Natural killer cell (primary cell): Measurements from ENCODE around the gene TENM3. TPM values are rescaled to one million over a fixed set of nuclear protein-coding genes. Genes with fewer than 3 reads are reported as not detected.

ENCODE experiments used
- ATAC-seq, 3 donors: fragments of 150-1000 bp in 2 of 3; fragments of 200-7000 bp in 1 of 3; cut with Tn5 transposase; 1 replicate in 1 of 3; 2 replicates in 2 of 3; pipeline ENCODE4 v1.10.0; 2021; ENCODE audit warnings: mild to moderate bottlenecking in 2 of 3, moderate library complexity in 2 of 3
- DNase-seq, 2 donors: peaks; one replicate each; pipeline versions ENCODE4 v3.0.0 to v3.0.0-alpha.2; 2013 to 2021; ENCODE audit warnings: mixed read lengths in 1 of 2
- H3K27ac ChIP-seq: one replicate; pipeline ENCODE4 v1.5.1; 2013; ENCODE audit warnings: mild to moderate bottlenecking, low read length
- H3K27me3 ChIP-seq: one replicate; pipeline ENCODE4 v1.6.1; 2013; ENCODE audit warnings: low read length; ENCODE audit not compliant: control insufficient read depth, insufficient read depth
- H3K36me3 ChIP-seq: one replicate; pipeline ENCODE4 v1.6.1; 2013; ENCODE audit warnings: low read length; ENCODE audit not compliant: control insufficient read depth, insufficient read depth
- H3K4me1 ChIP-seq: one replicate; pipeline ENCODE4 v1.6.1; 2013; ENCODE audit warnings: low read length; ENCODE audit not compliant: control insufficient read depth, insufficient read depth
- H3K4me3 ChIP-seq: one replicate; pipeline ENCODE4 v1.5.1; 2013; ENCODE audit warnings: low read length
- H3K9me3 ChIP-seq: one replicate; pipeline ENCODE4 v1.6.1; 2013; ENCODE audit warnings: low read length; ENCODE audit not compliant: control insufficient read depth, insufficient read depth
- H3K27ac Mint-ChIP-seq, 2 donors: one replicate each; pipeline ENCODE4 v1.8.0; 2022; ENCODE audit warnings: mild to moderate bottlenecking in 2 of 2, mixed read lengths in 2 of 2, moderate library complexity in 1 of 2
- H3K27me3 Mint-ChIP-seq, 2 donors: one replicate each; pipeline ENCODE4 v1.8.0; 2022; ENCODE audit warnings: low read depth in 2 of 2, mixed read lengths in 2 of 2
- H3K36me3 Mint-ChIP-seq: one replicate; pipeline ENCODE4 v1.8.0; 2022; ENCODE audit warnings: mixed read lengths
- H3K4me1 Mint-ChIP-seq, 2 donors: one replicate each; pipeline ENCODE4 v1.8.0; 2022; ENCODE audit warnings: mixed read lengths in 2 of 2
- H3K4me3 Mint-ChIP-seq: one replicate; pipeline ENCODE4 v1.8.0; 2022; ENCODE audit warnings: mild to moderate bottlenecking, moderate library complexity, mixed read lengths
- H3K9me3 Mint-ChIP-seq, 2 donors: one replicate each; pipeline ENCODE4 v1.8.0; 2022; ENCODE audit warnings: mixed read lengths in 2 of 2
- WGBS: methylation state at CpG from one replicate; pipeline ENCODE4 v1.1.7; 2013; ENCODE audit warnings: missing lambda C conversion rate; ENCODE audit not compliant: insufficient coverage; 5-methylcytosine and 5-hydroxymethylcytosine counted together
- intact Hi-C: fragments of 100-400 bp; cut with micrococcal nuclease; formaldehyde crosslinking; loops from one replicate; pipeline ENCODE4 v1.14.2; 2022
- total RNA-seq, 4 donors: library from RNA; stranded (reverse); fragments of 120-200 nt in 1 of 4; gene quantifications; one replicate each; pipeline versions ENCODE4 v1.2.3 to v1.2.4, GENCODE V29; 2013 to 2022
- TF ChIP-seq, protein P1 (sequence below): fragments of 200-600 bp; IDR thresholded peaks from one replicate; pipeline ENCODE4 v1.8.0; 2022; ENCODE audit warnings: antibody characterized with exemption

The TENM3 gene
- total RNA-seq, 3 donors from 2014 or later (not counting 1 experiment from before 2014, with no cell fraction given) = not detected

DNA sequence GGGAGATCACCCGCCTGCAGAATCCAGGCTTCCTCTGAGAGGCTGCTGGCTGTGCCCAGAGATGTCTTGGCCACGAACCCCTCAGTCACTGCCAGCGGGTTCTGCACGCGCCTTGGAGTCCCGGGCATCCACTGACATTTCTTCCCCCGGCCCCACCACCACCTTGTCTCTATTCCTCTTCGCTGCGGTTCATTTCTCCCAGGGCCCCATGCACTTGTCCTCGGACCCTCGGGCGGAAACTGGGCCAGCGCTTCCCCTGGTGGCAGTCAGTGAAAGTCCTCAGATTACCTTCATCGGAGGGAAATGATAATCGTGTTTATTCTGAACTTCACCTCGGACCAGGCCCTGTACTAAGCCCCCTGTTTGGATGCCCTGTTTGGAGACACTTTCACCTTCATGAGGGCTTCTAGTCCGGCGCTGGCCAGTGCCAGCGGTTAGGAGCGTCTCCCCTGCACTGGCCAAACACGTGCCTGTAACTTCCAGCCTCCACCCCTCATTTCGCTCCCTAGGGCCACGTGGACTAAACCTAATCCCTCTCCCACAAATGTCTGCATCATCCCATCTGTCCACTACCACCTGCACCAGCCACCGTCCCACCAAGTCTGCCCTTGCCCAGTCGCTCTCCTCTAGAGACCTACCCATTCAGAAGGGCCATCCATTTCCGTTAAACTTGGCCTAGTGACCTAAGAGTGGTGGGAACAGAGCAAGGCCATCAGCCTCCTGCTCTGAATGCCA is 592.0 kb downstream of the TENM3 start:
- no peak overlapping the region for H3K27ac ChIP-seq
- 92% methylated on average over 26 of the region's 26 CpGs for WGBS
- no peaks in the 10 kb centered on the region for H3K9me3 ChIP-seq
- TF ChIP-seq, protein P1, sequence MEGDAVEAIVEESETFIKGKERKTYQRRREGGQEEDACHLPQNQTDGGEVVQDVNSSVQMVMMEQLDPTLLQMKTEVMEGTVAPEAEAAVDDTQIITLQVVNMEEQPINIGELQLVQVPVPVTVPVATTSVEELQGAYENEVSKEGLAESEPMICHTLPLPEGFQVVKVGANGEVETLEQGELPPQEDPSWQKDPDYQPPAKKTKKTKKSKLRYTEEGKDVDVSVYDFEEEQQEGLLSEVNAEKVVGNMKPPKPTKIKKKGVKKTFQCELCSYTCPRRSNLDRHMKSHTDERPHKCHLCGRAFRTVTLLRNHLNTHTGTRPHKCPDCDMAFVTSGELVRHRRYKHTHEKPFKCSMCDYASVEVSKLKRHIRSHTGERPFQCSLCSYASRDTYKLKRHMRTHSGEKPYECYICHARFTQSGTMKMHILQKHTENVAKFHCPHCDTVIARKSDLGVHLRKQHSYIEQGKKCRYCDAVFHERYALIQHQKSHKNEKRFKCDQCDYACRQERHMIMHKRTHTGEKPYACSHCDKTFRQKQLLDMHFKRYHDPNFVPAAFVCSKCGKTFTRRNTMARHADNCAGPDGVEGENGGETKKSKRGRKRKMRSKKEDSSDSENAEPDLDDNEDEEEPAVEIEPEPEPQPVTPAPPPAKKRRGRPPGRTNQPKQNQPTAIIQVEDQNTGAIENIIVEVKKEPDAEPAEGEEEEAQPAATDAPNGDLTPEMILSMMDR = no peak
- peaks cover 6% of the 10 kb centered on the region for H3K27me3 ChIP-seq
- no peaks in the 10 kb centered on the region for H3K36me3 ChIP-seq
- Mint-ChIP-seq H3K4me1 (peaks cover 14 to 24% of the 10 kb centered on the region in 2 donors), H3K27me3 (peaks cover 17 to 23% of the 10 kb centered on the region in 2 donors), H3K4me3 (no peak overlapping the region), H3K36me3 (no peaks in the 10 kb centered on the region), H3K27ac (no peak overlapping the region), H3K9me3 (no peaks in the 10 kb centered on the region)
- H3K4me1 ChIP-seq = no peaks in the 10 kb centered on the region
- intact Hi-C loops = no loop called here
- no peak overlapping the region for H3K4me3 ChIP-seq
- ATAC-seq (no peak), DNase-seq (no peak)

DNA sequence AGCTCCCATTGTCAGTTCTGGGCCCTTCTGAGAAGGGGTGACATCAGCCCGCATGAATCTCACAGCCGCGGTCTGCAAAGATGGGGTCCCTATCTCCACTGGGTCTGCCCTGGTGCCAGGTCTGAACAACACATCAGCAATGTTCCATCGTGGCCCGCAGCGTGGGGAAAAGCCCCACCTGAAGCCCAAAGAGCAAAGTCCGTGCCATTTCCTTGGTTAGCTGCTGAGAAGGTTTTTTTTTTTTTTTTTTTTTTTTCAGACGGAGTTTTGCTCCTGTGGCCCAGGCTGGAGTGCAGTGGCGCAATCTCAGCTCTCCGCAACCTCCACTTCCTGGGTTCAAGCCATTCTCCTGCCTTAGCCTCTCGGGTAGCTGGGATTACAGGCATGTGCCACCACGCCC is 594.6 kb downstream of the TENM3 start:
- Mint-ChIP-seq H3K27ac (no peak overlapping the region), H3K4me3 (no peak overlapping the region), H3K9me3 (no peaks in the 10 kb centered on the region), H3K27me3 (peaks cover 10 to 23% of the 10 kb centered on the region in 2 donors), H3K36me3 (no peaks in the 10 kb centered on the region), H3K4me1 (peaks cover 14 to 24% of the 10 kb centered on the region in 2 donors)
- no peaks in the 10 kb centered on the region for H3K4me1 ChIP-seq
- no peaks in the 10 kb centered on the region for H3K27me3 ChIP-seq
- ATAC-seq (no peak), DNase-seq (no peak)
- H3K9me3 ChIP-seq = no peaks in the 10 kb centered on the region
- intact Hi-C loops = no loop called here
- TF ChIP-seq, protein P1 = no peak
- H3K4me3 ChIP-seq = no peak overlapping the region
- 77% methylated on average over 12 of the region's 12 CpGs for WGBS
- no peaks in the 10 kb centered on the region for H3K36me3 ChIP-seq
- no peak overlapping the region for H3K27ac ChIP-seq

DNA sequence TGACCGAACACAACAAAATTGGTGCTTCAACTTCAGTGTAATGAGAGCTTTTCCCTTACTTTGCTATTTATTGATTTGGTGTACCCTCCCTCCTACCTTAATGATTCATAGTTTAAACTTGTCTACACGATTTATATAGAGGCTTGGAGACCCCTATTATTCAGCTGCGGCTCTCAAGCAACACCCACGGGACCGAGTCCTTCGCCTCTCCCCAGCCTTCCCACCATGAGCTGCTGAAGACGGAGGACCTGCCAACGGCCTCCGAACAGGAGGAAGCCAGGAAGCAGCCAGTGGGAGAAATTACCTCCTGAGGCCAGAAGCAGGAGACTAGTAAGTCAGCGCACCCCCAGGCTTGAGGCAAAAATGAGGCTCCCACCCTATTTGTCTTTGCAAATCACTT is 595.3 kb downstream of the TENM3 start:
- peaks cover 13 to 23% of the 10 kb centered on the region in 2 donors for H3K27me3 Mint-ChIP-seq
- H3K4me1 Mint-ChIP-seq = peaks cover 14 to 24% of the 10 kb centered on the region in 2 donors
- intact Hi-C loops = no loop called here
- Histone ChIP-seq H3K4me3 (no peak overlapping the region), H3K36me3 (no peaks in the 10 kb centered on the region), H3K9me3 (no peaks in the 10 kb centered on the region), H3K27ac (no peak overlapping the region), H3K27me3 (no peaks in the 10 kb centered on the region), H3K4me1 (no peaks in the 10 kb centered on the region)
- no peak overlapping the region for H3K4me3 Mint-ChIP-seq
- H3K9me3 Mint-ChIP-seq = no peaks in the 10 kb centered on the region
- TF ChIP-seq, protein P1 = no peak
- ATAC-seq (no peak), DNase-seq (no peak)
- H3K27ac Mint-ChIP-seq = no peak overlapping the region
- WGBS = 91% methylated on average over 10 of the region's 10 CpGs
- no peaks in the 10 kb centered on the region for H3K36me3 Mint-ChIP-seq

DNA sequence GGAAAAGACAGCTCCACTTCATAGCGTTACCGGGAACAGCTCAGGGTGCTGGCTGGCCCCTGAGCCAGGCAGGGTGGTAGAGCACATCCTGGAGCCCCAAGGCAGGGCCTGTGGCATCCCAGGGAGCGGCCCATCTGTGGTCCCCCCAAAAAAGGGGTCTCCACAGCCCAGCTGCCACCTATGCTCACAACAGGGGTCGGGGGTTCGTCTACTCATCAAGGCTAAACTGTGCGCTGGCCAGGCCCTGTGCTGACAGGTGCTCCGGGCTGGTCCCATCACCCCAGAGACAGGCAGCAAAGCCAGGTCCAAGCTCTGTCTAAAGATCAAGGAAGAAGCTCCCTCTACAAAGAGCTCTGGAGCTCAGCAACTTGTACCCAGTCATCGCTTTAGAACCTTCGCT is 596.1 kb downstream of the TENM3 start:
- H3K27me3 Mint-ChIP-seq = peaks cover 13 to 23% of the 10 kb centered on the region in 2 donors
- TF ChIP-seq, protein P1 = no peak
- WGBS = 91% methylated on average over 9 of the region's 9 CpGs
- intact Hi-C loops = no loop called here
- H3K27ac Mint-ChIP-seq = no peak overlapping the region
- H3K36me3 ChIP-seq = no peaks in the 10 kb centered on the region
- H3K27ac ChIP-seq = no peak overlapping the region
- H3K27me3 ChIP-seq = no peaks in the 10 kb centered on the region
- peaks cover 14 to 28% of the 10 kb centered on the region in 2 donors for H3K4me1 Mint-ChIP-seq
- H3K9me3 ChIP-seq = no peaks in the 10 kb centered on the region
- no peaks in the 10 kb centered on the region for H3K36me3 Mint-ChIP-seq
- no peaks in the 10 kb centered on the region for H3K9me3 Mint-ChIP-seq
- H3K4me1 ChIP-seq = no peaks in the 10 kb centered on the region
- H3K4me3 ChIP-seq = no peak overlapping the region
- no peak overlapping the region for H3K4me3 Mint-ChIP-seq
- ATAC-seq (no peak), DNase-seq (no peak)
